HG02981 (cell line): ENCODE data around the gene KLK5.

Source experiments
- ATAC-seq: cut with Tn5 transposase; IDR thresholded peaks from one replicate; pipeline ENCODE4 v1.9.1; 2021; ENCODE audit warnings: mild to moderate bottlenecking, moderate library complexity; ENCODE audit not compliant: unreplicated experiment

Gene KLK5

DNA sequence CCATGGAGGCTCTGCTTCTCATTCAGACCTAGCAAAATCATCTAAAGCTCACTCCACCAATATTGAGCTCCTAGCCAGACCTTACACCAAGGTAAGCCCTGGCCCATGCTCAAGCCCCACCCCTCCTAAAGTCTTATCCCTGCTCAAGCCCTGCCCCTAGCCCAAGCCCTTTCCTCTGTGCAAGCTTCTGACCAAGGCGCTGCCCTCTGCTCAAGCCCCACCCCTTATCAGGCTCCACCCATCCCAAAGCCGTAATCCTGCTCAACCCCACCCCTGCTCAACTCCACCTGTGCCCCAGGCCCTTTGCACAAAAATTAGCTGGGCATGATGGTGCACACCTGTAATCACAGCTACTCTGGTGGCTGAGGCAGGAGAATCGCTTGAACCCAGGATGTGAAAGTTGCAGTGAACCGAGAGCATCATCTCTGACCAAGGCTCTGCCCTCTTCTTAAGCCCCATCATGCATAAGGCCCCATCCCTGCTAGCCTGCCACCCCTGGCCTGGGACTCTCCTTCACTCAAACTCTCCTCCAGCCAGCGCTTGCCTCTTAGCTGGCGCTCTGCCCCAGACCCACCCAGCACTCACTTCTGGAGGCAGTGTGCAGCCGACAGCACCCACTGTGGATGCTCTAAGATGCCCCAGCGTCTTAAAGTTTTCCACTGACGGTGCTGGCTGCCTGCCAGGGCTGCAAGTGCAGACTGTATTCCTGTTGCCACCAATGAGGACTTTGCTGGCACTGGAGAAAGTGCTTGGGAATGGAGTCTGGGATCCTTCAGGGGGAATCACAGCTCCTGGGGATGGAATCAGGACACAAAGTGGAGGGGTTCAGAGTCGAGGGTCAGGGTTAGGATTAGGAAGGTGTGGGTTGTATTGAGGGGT lies 58.1 kb downstream of the KLK5 start:
- no peak for ATAC-seq
